Raji (cell line): ENCODE results near the gene FAXDC2.

Experiments
- POLR2A ChIP-seq: IDR thresholded peaks from 2 replicates; pipeline ENCODE4 v1.6.1; 2011; ENCODE audit warnings: low read depth, low read length, control low read depth; ENCODE audit not compliant: insufficient read depth

Gene FAXDC2

GRCh38 chr5:154850255-154851062 is at the start of gene FAXDC2:
TSS of gene FAXDC2 (minus strand) at chr5:154850603. CDS start at chr5:154838178, 12,425 bp downstream.
- TF ChIP-seq POLR2A = no peak

DNA sequence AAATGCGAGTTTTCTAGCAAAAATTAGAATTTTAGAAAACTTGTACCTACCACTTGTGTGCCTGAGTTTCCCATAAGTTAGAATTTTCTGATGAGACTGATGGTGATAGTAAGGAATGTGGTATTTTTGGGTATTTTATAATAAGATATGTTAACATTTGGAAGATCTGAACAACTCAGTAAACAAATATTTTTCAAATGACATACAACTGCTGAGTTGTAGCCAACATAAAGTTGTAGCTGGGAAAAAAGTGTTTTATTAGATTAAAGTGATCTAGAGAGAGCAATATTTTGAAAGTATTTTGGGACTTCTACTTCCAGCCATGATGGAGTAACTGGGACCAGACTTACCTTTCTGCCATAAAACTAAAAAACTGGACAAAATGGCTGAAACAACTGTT is 49.7 kb upstream of the FAXDC2 start:
- TF ChIP-seq POLR2A = no peak

GRCh38 chr5:154899151-154899816 is 48.9 kb upstream of the FAXDC2 start:
- no peak for TF ChIP-seq POLR2A

GRCh38 chr5:154898210-154898609 is 47.8 kb upstream of the FAXDC2 start:
- TF ChIP-seq POLR2A = no peak

DNA sequence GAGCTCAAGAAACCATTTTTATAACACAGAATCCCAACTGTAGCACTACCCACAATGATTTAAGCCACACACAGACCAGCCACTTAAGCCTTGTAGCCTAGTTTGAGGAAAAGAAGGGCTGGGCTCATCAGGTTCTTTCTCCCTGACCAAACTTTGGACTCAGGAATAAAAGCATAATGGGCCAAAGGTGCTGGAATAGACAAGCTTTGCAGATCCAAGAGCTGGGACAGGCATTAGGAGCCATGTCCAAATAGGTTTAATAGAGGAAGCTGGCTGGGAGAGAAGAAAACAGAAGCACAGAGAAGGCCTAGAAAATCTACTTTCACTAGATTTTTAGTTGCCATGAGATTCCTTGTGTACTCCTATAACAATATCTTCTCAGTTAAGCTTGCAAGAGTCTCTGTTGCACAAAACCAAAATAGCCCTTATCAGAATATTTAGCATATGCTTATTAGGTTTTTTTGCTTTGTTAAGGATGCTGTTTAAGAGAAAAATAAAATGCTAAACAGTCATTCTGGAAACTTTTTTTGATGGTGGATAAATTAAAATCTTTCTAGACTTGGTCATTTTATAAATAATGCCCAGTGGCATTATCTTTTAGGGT is 46.3 kb upstream of the FAXDC2 start:
- TF ChIP-seq POLR2A = no peak

DNA sequence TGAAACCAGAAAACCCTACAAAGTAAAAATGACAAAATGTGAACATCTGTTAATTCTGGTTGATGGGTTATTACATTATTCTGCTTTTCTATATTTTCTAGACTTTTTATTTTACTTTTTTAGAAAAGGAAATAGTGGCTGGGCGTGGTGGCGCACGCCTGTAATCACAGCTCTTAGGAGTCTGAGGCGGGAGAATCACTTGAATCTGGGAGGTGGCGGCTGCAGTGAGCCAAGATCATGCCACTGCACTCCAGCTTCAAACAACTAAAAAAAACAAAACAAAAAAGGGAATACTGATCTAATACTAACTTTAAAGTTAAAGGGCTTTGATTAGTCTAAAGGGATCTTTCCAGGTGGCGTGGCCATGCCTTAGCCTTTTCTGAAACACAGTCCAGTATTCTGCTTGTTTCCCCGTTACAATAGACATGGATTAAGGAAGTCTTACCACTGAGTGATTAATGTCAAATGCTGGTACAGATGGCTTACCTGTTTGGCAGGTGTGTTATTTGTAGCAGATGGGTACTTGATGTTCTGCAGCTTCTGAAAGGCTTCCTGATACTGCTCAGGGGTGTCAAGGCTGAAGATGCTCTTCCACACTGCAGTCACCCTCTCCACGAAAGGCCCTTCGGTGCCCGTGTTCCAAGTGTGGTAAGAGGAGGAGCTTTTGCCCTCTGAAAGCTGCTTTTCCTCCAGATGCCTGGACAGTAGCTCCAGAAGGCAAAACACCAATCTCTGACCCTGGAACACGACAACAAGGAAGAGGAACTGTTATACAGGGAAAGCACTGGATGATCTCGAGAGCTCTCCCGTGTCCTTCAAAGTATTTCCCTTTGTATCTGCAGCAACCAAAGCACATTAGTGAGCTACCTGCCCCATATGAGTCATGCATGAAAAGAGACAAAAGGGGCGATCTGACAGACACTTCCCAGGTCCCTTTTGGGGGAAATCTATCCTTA is 45.5 kb upstream of the FAXDC2 start:
- TF ChIP-seq POLR2A = no peak

DNA sequence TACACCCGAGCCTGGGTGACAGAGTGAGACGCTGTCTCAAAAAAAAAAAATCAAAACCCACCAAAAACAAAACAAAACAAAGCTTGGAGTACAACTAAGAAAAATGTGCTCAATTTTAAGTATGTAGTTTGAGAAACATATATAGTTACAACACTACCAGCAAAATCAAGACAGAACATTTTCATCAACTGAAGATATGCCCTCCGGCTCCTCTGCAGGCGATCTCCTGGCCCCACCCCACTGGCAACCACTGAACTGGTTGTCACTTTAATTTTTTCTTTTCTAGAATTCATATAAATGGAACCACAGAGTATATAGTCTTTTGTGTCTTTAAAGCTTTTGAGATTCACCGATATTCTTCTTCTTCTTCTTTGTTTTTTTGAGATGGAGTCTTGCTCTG is 43.0 kb upstream of the FAXDC2 start:
- TF ChIP-seq POLR2A = no peak

- TF ChIP-seq POLR2A = no peak
Measured at GRCh38 chr5:154892369-154892771, 42.0 kb upstream of the FAXDC2 start.

GRCh38 chr5:154885439-154885838 is 35.0 kb upstream of the FAXDC2 start:
- TF ChIP-seq POLR2A = no peak

DNA sequence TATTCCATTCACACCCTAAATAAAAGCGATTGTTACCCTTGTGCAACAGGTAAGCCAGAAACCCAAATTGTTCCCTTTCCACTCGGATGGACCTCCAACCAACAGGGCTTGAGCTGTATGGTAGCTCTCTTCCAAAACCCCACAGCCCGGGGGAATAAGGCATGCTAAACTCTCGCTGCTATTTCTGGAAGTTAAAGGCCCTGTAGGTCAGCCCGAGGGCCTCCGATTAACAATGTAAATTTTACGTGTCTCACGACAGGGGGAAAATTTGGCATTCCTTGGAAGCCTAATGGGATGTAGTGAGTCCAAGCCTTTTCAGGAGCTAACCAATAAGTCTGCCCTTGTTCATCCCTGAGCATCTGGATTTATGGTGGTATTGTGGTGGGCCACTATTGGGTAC is 34.0 kb upstream of the FAXDC2 start:
- TF ChIP-seq POLR2A = no peak

GRCh38 chr5:154881986-154882385 is 31.6 kb upstream of the FAXDC2 start:
- no peak for TF ChIP-seq POLR2A

- TF ChIP-seq POLR2A = no peak
Measured at GRCh38 chr5:154878642-154879335, 28.4 kb upstream of the FAXDC2 start.

- no peak for TF ChIP-seq POLR2A
Measured at GRCh38 chr5:154873791-154874331, 23.5 kb upstream of the FAXDC2 start.

DNA sequence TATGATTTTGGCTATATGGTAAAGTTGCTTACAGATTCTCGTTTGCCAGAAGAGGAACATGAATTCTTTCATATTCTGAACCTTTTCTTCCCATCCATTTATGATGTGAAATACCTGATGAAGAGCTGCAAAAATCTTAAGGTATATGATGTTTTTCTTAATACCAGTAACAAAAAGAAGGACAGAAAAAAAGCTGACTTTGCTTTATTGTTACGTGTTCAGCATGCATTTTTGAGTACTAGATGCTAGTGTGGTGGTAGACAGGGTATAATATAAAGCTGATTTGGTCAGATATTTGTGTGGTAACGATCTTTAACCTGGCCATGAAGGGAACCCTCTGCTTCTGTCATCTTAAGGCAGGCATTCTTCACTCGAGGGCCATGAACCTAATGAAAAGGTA is 21.3 kb upstream of the FAXDC2 start:
- no peak for TF ChIP-seq POLR2A
